Neural progenitor cell (in vitro differentiated cells): ENCODE measurements around the gene ADISSP.

Experiments
- EZH2 ChIP-seq: fragments of 200-600 bp; sonication (generic); IDR thresholded peaks from 2 replicates; pipeline ENCODE4 v1.6.1; 2017; ENCODE audit warnings: antibody characterized with exemption, mild to moderate bottlenecking, moderate library complexity
- TF ChIP-seq, protein P1 (sequence below): fragments of 200-600 bp; sonication (generic); IDR thresholded peaks from 2 replicates; pipeline ENCODE4 v1.5.1; 2017; ENCODE audit warnings: antibody characterized with exemption, mild to moderate bottlenecking

DNA sequence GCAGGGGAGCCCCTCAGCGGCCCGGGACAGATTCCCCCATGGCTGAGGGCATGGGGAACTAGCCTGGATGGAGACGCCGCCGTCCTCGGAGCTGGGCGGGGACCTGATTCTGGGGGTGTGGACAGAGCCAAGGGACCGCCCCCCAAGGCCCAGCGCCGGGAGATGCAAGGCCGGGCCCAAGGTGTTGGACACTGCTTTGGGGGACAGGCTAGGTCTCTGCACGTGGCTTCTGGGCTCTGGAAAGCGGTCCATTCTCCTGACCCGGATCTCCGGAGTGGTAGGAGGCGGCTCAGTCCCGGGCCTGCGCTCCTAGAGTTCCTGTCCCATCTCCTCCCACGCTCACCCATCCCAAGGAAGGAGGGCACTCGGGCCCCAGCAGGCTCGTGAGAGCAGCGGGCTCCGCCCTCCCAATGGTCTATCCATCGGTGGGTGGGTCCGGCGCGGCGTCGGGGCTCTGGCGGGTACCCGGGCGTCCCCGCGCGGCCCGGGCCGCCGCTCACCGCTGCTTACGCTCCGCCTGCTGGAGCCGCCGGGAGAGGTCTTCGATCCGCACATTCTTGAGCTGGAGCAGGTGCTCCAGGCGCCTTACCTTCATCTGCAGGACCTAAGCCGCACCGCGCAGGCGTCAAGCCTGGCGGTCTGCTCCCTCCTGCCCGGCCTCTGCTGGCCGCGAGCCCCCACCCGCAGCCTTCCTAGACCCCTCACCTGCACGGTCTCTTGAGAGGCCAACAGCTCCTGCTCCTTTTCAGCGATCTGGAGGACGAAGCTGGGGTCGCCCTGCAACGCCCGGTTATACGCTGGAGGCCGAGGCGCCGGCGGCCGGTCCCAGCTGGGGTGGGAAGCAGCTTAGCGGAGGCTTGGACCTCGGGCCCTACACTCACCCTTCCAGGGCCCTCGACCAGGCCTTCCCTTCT is 10.4 kb upstream of the ADISSP start:
- TF ChIP-seq, protein P1, sequence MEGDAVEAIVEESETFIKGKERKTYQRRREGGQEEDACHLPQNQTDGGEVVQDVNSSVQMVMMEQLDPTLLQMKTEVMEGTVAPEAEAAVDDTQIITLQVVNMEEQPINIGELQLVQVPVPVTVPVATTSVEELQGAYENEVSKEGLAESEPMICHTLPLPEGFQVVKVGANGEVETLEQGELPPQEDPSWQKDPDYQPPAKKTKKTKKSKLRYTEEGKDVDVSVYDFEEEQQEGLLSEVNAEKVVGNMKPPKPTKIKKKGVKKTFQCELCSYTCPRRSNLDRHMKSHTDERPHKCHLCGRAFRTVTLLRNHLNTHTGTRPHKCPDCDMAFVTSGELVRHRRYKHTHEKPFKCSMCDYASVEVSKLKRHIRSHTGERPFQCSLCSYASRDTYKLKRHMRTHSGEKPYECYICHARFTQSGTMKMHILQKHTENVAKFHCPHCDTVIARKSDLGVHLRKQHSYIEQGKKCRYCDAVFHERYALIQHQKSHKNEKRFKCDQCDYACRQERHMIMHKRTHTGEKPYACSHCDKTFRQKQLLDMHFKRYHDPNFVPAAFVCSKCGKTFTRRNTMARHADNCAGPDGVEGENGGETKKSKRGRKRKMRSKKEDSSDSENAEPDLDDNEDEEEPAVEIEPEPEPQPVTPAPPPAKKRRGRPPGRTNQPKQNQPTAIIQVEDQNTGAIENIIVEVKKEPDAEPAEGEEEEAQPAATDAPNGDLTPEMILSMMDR, result no peak
- TF ChIP-seq EZH2, result peak; percentile 71
